ENCODE measurements around the gene NAT10. TPM values are rescaled to one million over a fixed set of nuclear protein-coding genes. Genes with fewer than 3 reads are reported as not detected.

NAT10 gene
- total RNA-seq, 4 donors from 2014 or later: 41.2 to 59.8 (median 48.2) TPM

DNA sequence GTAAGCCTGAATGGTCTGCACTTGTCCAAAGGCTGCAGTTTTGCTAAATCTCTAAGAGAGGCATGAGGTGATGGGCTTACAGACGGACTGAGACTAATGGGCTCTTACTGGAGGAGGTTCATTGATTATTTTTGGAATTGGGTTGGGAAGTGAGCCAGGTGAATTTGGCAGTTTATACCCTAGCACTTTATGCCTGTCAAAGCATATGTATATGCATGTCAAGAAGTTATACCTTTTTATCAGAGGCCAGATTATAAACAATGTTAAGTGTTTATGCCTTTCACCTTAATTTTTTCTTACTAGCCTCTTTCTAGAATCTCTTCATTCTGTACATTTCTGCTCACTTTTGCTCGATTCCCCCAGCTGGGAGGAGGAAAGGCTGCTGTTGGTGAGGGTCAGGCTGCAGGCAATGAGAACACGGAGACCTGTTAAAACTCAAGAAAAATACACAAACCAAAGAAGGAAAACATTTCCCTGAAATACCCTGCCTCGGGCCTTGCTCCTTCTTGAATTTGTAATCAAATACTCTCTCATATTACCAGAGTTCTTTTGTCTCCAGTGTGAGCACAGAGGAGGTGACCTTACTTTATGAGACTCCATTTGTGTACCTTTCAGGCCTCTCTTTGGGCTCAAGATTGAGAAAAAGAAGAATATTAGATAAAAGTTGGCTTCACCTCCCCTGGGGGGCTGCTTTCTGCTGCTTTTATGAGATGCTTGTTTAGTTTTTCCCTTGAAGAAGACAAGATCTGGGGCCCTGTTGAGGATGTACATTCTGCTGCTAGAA, 19.6 kb downstream of the NAT10 start:
- DNase-seq (ENCODE audit: low spot score in 2 of 2): no peak
- TF ChIP-seq EP300 (IDR thresholded peaks at IDR 0.05): no peak
- no peak for TF ChIP-seq CTCF (IDR thresholded peaks at IDR 0.05)
- TF ChIP-seq POLR2A (IDR thresholded peaks at IDR 0.05): no peak
- no peak for TF ChIP-seq POLR2AphosphoS5 (IDR thresholded peaks at IDR 0.05)
- no peaks in the 10 kb centered on the region for H3K9me3 ChIP-seq
- H3K36me3 ChIP-seq: peaks cover 97% of the 10 kb centered on the region
- no peaks in the 10 kb centered on the region for H3K27me3 ChIP-seq
- H3K4me3 ChIP-seq: no peak overlapping the region
- H3K4me1 ChIP-seq: no peaks in the 10 kb centered on the region
- WGBS: 87% methylated on average over 4 of the region's 4 CpGs
- no peak overlapping the region for H3K27ac ChIP-seq

DNA sequence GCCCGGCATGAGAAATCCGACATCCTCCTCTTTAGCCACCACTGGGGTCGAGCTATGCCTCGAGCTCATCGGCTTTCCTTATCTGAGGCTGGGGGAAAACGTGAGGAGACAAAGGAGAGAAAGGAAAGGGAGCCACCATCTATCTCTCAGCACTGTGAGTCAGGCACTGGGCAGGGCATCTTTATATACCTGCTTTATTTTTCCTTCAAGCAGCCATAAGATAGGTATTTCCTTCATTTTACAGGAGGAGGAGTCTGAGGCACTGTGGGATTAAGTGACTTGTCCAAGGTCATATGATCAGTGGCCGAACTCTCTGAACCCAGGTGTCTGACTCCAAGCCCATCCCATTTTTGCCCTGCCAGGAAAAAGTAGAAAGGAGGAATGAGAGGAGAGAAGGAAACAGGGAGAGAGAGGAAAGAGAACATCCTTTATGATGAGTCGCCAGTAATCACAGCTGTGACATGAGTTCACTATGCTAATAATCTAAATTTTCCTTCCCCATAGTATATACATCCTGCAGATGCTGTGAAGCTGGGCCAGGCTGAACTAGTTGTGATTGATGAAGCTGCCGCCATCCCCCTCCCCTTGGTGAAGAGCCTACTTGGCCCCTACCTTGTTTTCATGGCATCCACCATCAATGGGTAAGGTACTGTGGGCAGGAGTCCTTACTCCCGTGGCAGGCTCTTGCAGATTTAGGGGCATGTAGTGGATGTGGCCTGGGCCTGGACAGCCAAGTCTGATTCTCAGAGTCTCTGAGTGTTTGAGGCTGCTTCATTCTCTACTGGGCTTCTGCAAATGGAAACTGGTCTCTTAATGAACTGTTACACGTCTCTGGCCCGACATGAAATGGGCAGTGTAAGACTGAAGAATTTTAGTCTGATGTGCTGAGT, 21.8 kb downstream of the NAT10 start:
- DNase-seq (ENCODE audit: low spot score in 2 of 2): no peak
- H3K36me3 ChIP-seq: peaks cover 97% of the 10 kb centered on the region
- 94% methylated on average over 11 of the region's 12 CpGs for WGBS
- H3K27me3 ChIP-seq: no peaks in the 10 kb centered on the region
- TF ChIP-seq CTCF (IDR thresholded peaks at IDR 0.05) (no peak), POLR2AphosphoS5 (IDR thresholded peaks at IDR 0.05) (no peak), EP300 (IDR thresholded peaks at IDR 0.05) (no peak), POLR2A (IDR thresholded peaks at IDR 0.05) (no peak)
- H3K4me1 ChIP-seq: no peaks in the 10 kb centered on the region
- H3K27ac ChIP-seq: no peak overlapping the region
- no peaks in the 10 kb centered on the region for H3K9me3 ChIP-seq
- no peak overlapping the region for H3K4me3 ChIP-seq

GRCh38 chr11:34128824-34129223, 23.4 kb downstream of the NAT10 start:
- no peak overlapping the region for H3K4me3 ChIP-seq
- DNase-seq (ENCODE audit: low spot score in 2 of 2): no peak
- no peaks in the 10 kb centered on the region for H3K27me3 ChIP-seq
- H3K4me1 ChIP-seq: no peaks in the 10 kb centered on the region
- WGBS: 98% methylated on average over 3 of the region's 3 CpGs
- H3K9me3 ChIP-seq: no peaks in the 10 kb centered on the region
- no peak for TF ChIP-seq EP300 (IDR thresholded peaks at IDR 0.05)
- TF ChIP-seq POLR2A (IDR thresholded peaks at IDR 0.05): no peak
- TF ChIP-seq CTCF (IDR thresholded peaks at IDR 0.05): no peak
- TF ChIP-seq POLR2AphosphoS5 (IDR thresholded peaks at IDR 0.05): no peak
- no peak overlapping the region for H3K27ac ChIP-seq
- peaks cover 97% of the 10 kb centered on the region for H3K36me3 ChIP-seq

DNA sequence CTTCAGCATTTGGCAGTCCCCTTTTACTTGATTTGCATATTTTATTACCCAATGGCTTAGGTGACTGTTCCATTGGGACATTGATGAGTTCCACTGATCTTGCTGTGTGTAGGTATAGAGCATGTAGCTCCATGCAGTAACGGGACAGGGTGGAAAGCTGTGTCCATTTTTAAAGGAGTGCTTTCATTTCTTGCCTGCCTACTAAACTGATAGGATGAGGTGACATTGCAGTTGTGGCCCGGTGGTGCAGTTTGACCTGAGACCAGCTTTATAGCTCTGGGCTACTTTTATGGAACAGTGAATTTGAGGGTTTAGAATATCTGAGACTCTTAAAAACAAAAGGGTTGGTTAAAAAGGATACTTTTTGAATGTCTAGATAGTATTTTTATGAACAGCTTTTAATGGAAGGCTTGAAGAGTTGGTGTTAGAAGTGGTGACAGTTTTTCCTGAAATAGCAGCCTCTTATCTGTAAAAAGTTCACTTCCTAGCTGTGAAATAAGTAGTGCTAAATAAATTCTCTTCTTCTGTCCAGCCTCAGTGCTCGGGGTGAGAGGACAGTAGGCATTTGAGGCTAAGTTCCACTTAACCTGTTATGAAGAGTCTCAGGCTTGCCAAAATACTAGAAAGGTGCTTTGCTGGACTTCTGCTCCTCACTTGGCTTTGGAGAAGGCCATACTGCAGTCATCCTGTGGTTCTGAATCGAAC, 27.0 kb downstream of the NAT10 start:
- TF ChIP-seq EP300 (IDR thresholded peaks at IDR 0.05): no peak
- no peak for TF ChIP-seq POLR2AphosphoS5 (IDR thresholded peaks at IDR 0.05)
- no peak for TF ChIP-seq POLR2A (IDR thresholded peaks at IDR 0.05)
- TF ChIP-seq CTCF (IDR thresholded peaks at IDR 0.05): no peak
- H3K9me3 ChIP-seq: no peaks in the 10 kb centered on the region
- no peak overlapping the region for H3K27ac ChIP-seq
- no peak overlapping the region for H3K4me3 ChIP-seq
- H3K27me3 ChIP-seq: no peaks in the 10 kb centered on the region
- no peak for DNase-seq (ENCODE audit: low spot score in 2 of 2)
- WGBS: 92% methylated on average over 4 of the region's 4 CpGs
- H3K36me3 ChIP-seq: peaks cover 98% of the 10 kb centered on the region
- no peaks in the 10 kb centered on the region for H3K4me1 ChIP-seq

Data from suprapubic skin (tissue), 4 donors.